Colonic mucosa (tissue), 4 donors: ENCODE data around the gene IPP. TPM values are rescaled to one million over a fixed set of nuclear protein-coding genes. Genes with fewer than 3 reads are reported as not detected.
"Not testable (repeated sequence)": the region's sequence is repeated elsewhere in the genome, so short reads cannot be mapped to it uniquely, and the experiment has no call there.

ENCODE experiments used
- DNase-seq: peaks from one replicate; pipeline ENCODE4 v3.0.0-alpha.2; 2020
- H3K27ac ChIP-seq: fragments of 200-600 bp; one replicate; pipeline ENCODE4 v1.8.0; 2021
- H3K27me3 ChIP-seq: fragments of 200-600 bp; one replicate; pipeline ENCODE4 v1.8.0; 2021
- H3K36me3 ChIP-seq: fragments of 200-600 bp; one replicate; pipeline ENCODE4 v1.8.0; 2021
- H3K4me1 ChIP-seq: fragments of 200-600 bp; one replicate; pipeline ENCODE4 v1.8.0; 2021; ENCODE audit warnings: mild to moderate bottlenecking
- H3K4me3 ChIP-seq: fragments of 200-600 bp; one replicate; pipeline ENCODE4 v1.8.0; 2021
- H3K9ac ChIP-seq, 2 donors: one replicate each; pipeline ENCODE4 v1.7.0; 2013; ENCODE audit warnings: control low read depth in 2 of 2, low read depth in 2 of 2, low read length in 2 of 2
- H3K9me3 ChIP-seq: fragments of 200-600 bp; one replicate; pipeline ENCODE4 v1.8.0; 2021
- intact Hi-C: fragments of 100-400 bp; cut with DNase I; formaldehyde crosslinking; loops from one replicate; pipeline ENCODE4 v1.14.1; 2022
- total RNA-seq, 2 donors: library from RNA; stranded (reverse); fragmentation: NEBNext Ultra II Directional in 1 of 2; extraction: Animal tissue kit (Norgen Biotek cat#: 25700) in 1 of 2; gene quantifications; one replicate each; pipeline ENCODE4 v1.2.1, GENCODE V29; 2021
- TF ChIP-seq, protein P1 (sequence below): fragments of 200-600 bp; IDR thresholded peaks from one replicate; pipeline ENCODE4 v1.8.0; 2022; ENCODE audit warnings: antibody characterized with exemption, mild to moderate bottlenecking
- donor health status: healthy.
- donor health status: DM: no; HTN: no; CAD: no.
- donor health status: DM: no; HTN: no; CAD: no.

IPP gene
- total RNA-seq, 2 donors from 2014 or later, result 17.7 to 19.2 TPM

DNA sequence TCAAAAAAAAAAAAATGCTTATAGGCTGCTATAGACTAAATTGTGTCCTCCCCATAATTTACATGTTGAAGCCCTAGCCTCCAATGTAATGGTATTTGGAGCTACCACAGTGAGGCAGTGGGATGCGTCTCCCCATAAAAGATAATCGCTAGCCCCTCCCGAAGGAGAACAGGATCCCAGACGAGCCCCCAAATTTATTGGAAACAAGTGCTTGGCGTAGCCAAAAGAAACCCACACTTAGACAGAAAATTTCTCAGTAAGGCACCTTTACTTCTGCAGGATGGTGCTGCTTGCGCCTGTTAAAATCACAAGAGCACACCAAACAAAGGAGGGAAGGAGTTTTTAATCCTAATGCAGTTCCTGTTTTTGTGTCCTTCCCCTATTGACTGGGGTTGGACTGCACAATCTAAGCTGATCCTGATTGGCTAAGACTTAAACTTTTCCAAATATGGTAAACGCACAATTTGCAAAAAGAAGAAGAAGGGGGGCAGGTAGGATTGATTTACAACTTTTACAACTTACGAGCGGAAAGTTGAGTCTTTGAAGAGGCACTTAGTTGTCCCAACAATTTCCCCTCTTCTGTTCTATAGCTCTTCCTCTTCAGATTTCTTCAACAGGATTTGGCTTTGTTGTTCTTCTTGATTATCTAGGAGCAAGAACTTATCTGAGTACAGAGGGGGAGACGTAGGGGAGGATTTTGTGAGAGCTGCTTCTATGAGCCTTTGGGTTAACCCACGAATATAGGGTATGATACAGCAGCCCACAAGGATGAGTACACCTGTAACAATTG is 3.0 kb upstream of the IPP start:
- Histone ChIP-seq H3K4me3 (no peak overlapping the region), H3K9ac (no peak overlapping the region), H3K27me3 (no peaks in the 10 kb centered on the region), H3K27ac (no peak overlapping the region), H3K9me3 (no peaks in the 10 kb centered on the region), H3K4me1 (no peaks in the 10 kb centered on the region), H3K36me3 (no peaks in the 10 kb centered on the region)
- intact Hi-C loops, result loop anchor here (5.0 kb wide), 1 partner anchor 54 kb away; no protein-coding TSS in a partner anchor
- TF ChIP-seq, protein P1, sequence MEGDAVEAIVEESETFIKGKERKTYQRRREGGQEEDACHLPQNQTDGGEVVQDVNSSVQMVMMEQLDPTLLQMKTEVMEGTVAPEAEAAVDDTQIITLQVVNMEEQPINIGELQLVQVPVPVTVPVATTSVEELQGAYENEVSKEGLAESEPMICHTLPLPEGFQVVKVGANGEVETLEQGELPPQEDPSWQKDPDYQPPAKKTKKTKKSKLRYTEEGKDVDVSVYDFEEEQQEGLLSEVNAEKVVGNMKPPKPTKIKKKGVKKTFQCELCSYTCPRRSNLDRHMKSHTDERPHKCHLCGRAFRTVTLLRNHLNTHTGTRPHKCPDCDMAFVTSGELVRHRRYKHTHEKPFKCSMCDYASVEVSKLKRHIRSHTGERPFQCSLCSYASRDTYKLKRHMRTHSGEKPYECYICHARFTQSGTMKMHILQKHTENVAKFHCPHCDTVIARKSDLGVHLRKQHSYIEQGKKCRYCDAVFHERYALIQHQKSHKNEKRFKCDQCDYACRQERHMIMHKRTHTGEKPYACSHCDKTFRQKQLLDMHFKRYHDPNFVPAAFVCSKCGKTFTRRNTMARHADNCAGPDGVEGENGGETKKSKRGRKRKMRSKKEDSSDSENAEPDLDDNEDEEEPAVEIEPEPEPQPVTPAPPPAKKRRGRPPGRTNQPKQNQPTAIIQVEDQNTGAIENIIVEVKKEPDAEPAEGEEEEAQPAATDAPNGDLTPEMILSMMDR, result no peak
- DNase-seq, result no peak

DNA sequence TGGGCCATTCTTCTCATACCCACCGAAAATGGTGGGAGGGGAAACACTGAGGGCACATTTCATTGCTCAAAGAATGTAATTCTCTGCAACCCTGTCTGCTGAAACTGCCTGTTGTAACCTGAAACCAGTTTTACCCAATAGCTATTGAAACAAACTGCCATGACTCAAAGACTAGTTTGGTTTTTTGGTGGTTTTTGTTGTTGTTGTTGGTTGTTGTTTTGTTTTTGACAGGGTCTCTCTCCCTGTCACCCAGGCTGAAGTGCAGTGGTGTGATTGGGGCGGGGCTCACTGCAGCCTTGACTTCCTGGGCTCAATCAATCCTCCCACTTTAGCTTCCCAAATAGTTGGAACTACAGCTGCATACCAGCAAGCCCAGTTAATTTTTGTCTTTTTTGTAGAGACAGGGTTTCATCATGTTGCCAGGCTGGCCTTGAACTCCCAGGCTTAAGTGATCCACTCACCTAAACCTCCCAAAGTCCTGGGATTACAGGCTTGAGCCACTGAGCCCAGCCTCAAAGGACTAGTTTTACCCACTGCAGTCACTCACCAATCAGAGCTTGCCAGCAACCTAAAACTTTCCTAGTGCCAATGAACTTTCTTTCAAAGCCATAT is 2.1 kb upstream of the IPP start:
- H3K4me3 ChIP-seq, result no peak overlapping the region
- no peaks in the 10 kb centered on the region for H3K4me1 ChIP-seq
- intact Hi-C loops, result loop anchor here (5.0 kb wide), 1 partner anchor 55 kb away; no protein-coding TSS in a partner anchor
- H3K36me3 ChIP-seq, result no peaks in the 10 kb centered on the region
- TF ChIP-seq, protein P1, result no peak
- no peaks in the 10 kb centered on the region for H3K9me3 ChIP-seq
- H3K27me3 ChIP-seq, result no peaks in the 10 kb centered on the region
- no peak overlapping the region for H3K27ac ChIP-seq
- no peak for DNase-seq
- H3K9ac ChIP-seq, result no peak overlapping the region

DNA sequence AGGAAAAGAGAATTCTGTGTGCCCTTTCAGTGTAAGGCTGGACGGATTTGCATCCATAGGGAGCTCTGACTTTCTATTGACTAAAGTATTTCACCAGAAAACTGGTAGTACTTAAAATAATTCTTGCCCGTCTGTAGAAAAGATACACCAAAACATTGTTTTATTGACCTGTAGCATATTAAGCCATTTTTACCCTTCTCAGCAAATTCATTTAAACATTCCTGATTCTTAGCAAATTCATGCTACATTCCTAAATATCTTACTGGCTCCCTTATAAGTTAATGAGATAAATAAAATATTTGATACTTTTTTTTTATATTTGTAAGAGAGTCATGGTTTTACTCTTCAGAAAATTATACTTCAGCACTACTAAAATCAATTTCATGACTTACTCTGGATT is 1.6 kb upstream of the IPP start:
- Histone ChIP-seq H3K9ac (no peak overlapping the region), H3K9me3 (no peaks in the 10 kb centered on the region), H3K36me3 (no peaks in the 10 kb centered on the region), H3K4me1 (no peaks in the 10 kb centered on the region), H3K4me3 (no peak overlapping the region), H3K27me3 (no peaks in the 10 kb centered on the region), H3K27ac (no peak overlapping the region)
- no peak for DNase-seq
- intact Hi-C loops, result loop anchor here (5.0 kb wide), 1 partner anchor 55 kb away; no protein-coding TSS in a partner anchor
- TF ChIP-seq, protein P1, result no peak

DNA sequence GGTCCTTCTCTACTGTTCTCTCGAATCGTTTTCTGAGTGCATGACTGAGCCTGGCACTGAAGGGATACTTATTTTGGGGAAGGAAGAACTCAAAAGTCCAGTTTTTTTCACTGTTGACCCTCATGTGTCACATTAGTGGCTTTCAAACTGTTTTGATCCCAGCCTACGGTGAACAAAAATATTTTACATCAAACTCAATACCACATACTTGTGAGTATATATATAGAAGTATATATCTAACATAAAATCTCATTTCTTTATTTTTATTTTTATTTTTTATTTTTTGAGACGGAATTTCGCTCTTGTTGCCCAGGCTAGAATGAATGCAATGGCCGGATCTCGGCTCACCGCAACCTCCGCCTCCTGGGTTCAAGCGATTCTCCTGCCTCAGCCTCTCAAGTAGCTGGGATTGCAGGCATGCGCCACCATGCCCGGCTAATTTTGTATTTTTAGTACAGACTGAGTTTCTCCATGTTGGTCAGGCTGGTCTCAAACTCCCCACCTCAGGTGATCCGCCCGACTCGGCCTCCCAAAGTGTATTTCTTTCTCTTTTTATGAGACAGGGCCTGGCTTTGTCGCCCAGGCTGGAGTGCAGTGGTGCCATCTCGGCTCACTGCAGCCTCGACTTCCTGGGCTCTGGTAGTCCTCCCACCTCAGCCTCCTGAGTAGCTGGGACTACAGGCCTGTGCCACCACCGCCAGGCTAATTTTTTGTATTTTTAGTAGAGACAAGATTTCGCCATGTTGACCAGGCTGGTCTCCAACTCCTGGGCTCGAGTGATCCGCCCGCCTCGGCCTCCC is 786 bp upstream of the IPP start:
- H3K9me3 ChIP-seq, DNase-seq, H3K27me3 ChIP-seq, H3K36me3 ChIP-seq, H3K4me1 ChIP-seq: not testable (repeated sequence)
- Histone ChIP-seq H3K9ac (peak overlapping the region; percentile 94 to 100), H3K4me3 (peak overlapping the region; percentile 58), H3K27ac (peak overlapping the region; percentile 97)
- intact Hi-C loops, result loop anchor here (5.0 kb wide), 1 partner anchor 56 kb away; no protein-coding TSS in a partner anchor

DNA sequence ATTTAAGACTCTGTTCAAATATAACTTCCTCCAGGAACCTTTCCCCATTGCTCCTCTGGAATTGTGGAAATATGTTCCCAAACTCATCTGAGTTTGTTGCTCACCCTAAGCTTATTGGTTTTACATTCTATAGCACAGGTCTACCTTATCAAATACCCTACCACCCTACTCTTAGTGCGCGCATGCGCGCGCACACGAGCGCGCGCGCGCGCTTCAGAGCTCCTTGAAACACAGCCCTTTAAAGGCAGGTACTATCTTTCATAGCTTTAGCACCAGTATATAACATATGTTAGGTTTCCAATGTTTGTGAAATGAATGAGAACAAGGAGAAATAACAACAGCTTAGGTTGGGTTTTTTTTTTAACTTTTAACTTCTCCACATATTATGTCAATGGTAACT is 3.5 kb downstream of the IPP start:
- no peaks in the 10 kb centered on the region for H3K9me3 ChIP-seq
- no peaks in the 10 kb centered on the region for H3K4me1 ChIP-seq
- no peak overlapping the region for H3K4me3 ChIP-seq
- no peaks in the 10 kb centered on the region for H3K36me3 ChIP-seq
- no peaks in the 10 kb centered on the region for H3K27me3 ChIP-seq
- intact Hi-C loops, result no loop called here
- TF ChIP-seq, protein P1, result no peak
- no peak overlapping the region for H3K27ac ChIP-seq
- no peak overlapping the region for H3K9ac ChIP-seq
- no peak for DNase-seq

DNA sequence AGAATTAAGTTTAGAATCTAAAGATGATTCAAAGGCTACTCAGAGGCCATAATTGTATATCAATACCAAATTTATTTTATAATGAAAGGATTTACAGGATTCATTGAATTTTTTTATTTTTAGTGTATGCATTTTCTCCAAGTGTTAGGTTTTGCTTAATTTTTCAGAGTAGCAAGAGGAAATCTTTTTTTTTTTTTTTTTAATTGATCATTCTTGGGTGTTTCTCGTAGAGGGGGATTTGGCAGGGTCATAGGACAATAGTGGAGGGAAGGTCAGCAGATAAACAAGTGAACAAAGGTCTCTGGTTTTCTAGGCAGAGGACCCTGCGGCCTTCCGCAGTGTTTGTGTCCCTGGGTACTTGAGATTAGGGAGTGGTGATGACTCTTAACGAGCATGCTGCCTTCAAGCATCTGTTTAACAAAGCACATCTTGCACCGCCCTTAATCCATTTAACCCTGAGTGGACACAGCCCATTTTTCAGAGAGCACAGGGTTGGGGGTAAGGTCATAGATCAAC is 10.8 kb downstream of the IPP start:
- H3K27me3 ChIP-seq, H3K9me3 ChIP-seq, H3K4me3 ChIP-seq, H3K36me3 ChIP-seq, H3K9ac ChIP-seq, H3K4me1 ChIP-seq, DNase-seq, H3K27ac ChIP-seq, intact Hi-C loops: not testable (repeated sequence)
